Smooth muscle cell (in vitro differentiated cells): ENCODE results near the gene PDPN. TPM values are rescaled to one million over a fixed set of nuclear protein-coding genes. Genes with fewer than 3 reads are reported as not detected.
"Not testable (repeated sequence)": the region's sequence is repeated elsewhere in the genome, so short reads cannot be mapped to it uniquely, and the experiment has no call there.

ENCODE experiments used
- DNase-seq: peaks from one replicate; lab custom pipeline; 2025; ENCODE audit not compliant: unreplicated experiment; lab: John Stamatoyannopoulos, UW
- H2AFZ ChIP-seq: fragments of 200-600 bp; sonication (generic); 2 replicates; pipeline ENCODE4 v1.6.0; 2016; ENCODE audit warnings: antibody characterized with exemption, low read depth, mild to moderate bottlenecking
- H3F3A ChIP-seq: fragments of 200-600 bp; sonication (generic); 2 replicates; pipeline ENCODE4 v1.6.0; 2017; ENCODE audit warnings: antibody characterized with exemption, low read depth
- H3K27ac ChIP-seq: fragments of 200-600 bp; sonication (generic); 2 replicates; pipeline ENCODE4 v1.5.1; 2016; ENCODE audit warnings: low read depth, mild to moderate bottlenecking
- H3K27me3 ChIP-seq: fragments of 200-600 bp; sonication (generic); 2 replicates; pipeline ENCODE4 v1.6.1; 2016; ENCODE audit warnings: low read depth, mild to moderate bottlenecking
- H3K36me3 ChIP-seq: fragments of 200-600 bp; sonication (generic); 2 replicates; pipeline ENCODE4 v1.5.1; 2016; ENCODE audit warnings: low read depth
- H3K4me1 ChIP-seq: fragments of 200-600 bp; sonication (generic); 2 replicates; pipeline ENCODE4 v1.5.1; 2016; ENCODE audit warnings: low read depth
- H3K4me2 ChIP-seq: fragments of 200-600 bp; sonication (generic); 2 replicates; pipeline ENCODE4 v1.6.0; 2016; ENCODE audit warnings: mild to moderate bottlenecking
- H3K4me3 ChIP-seq: fragments of 200-600 bp; sonication (generic); 2 replicates; pipeline ENCODE4 v1.5.1; 2016; ENCODE audit warnings: mild to moderate bottlenecking
- H3K79me2 ChIP-seq: fragments of 200-600 bp; sonication (generic); 2 replicates; pipeline ENCODE4 v1.6.0; 2016; ENCODE audit warnings: low read depth, mild to moderate bottlenecking
- H3K9ac ChIP-seq: fragments of 200-600 bp; sonication (generic); 2 replicates; pipeline ENCODE4 v1.6.0; 2016; ENCODE audit warnings: low read depth
- H3K9me3 ChIP-seq: fragments of 200-600 bp; sonication (generic); replicated peaks from 2 replicates; pipeline ENCODE4 v1.5.1; 2016; ENCODE audit warnings: low read depth
- H4K20me1 ChIP-seq: fragments of 200-600 bp; sonication (generic); 2 replicates; pipeline ENCODE4 v1.6.0; 2016; ENCODE audit warnings: low read depth
- WGBS: methylation state at CpG from one replicate; pipeline ENCODE4 v1.1.7; 2016; ENCODE audit warnings: low lambda C conversion rate; 5-methylcytosine and 5-hydroxymethylcytosine counted together
- polyA plus RNA-seq: library from polyadenylated mRNA; unstranded; fragments of >200 nt; fragmentation: Nextera tagmentation; extraction: Ambion mirVana; gene quantifications from 2 replicates; pipeline ENCODE4 v1.2.1, GENCODE V29; 2016
- total RNA-seq: library from RNA; depleted of rRNA; stranded (reverse); fragments of >200 nt; gene quantifications from 2 replicates; pipeline ENCODE4 v1.2.3, GENCODE V29; 2014
- TF ChIP-seq, protein P1 (sequence below): fragments of 200-600 bp; sonication (generic); IDR thresholded peaks from 2 replicates; pipeline ENCODE4 v1.5.1; 2017; ENCODE audit warnings: borderline replicate concordance, mild to moderate bottlenecking, antibody characterized with exemption; ENCODE audit not compliant: insufficient read depth, poor library complexity, severe bottlenecking

Gene PDPN
- total and polyA plus RNA-seq, 2 experiments from 2014 or later, result 414 to 459 TPM

- DNase-seq, result no peak
- WGBS, result 44% methylated on average over 6 of the region's 6 CpGs
- TF ChIP-seq, protein P1, sequence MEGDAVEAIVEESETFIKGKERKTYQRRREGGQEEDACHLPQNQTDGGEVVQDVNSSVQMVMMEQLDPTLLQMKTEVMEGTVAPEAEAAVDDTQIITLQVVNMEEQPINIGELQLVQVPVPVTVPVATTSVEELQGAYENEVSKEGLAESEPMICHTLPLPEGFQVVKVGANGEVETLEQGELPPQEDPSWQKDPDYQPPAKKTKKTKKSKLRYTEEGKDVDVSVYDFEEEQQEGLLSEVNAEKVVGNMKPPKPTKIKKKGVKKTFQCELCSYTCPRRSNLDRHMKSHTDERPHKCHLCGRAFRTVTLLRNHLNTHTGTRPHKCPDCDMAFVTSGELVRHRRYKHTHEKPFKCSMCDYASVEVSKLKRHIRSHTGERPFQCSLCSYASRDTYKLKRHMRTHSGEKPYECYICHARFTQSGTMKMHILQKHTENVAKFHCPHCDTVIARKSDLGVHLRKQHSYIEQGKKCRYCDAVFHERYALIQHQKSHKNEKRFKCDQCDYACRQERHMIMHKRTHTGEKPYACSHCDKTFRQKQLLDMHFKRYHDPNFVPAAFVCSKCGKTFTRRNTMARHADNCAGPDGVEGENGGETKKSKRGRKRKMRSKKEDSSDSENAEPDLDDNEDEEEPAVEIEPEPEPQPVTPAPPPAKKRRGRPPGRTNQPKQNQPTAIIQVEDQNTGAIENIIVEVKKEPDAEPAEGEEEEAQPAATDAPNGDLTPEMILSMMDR, result no peak
- no peak overlapping the region for H3K27ac ChIP-seq
- H3K4me2 ChIP-seq, result peak overlapping the region; percentile 31
- peaks cover 9% of the 10 kb centered on the region for H3F3A ChIP-seq
- H3K4me1 ChIP-seq, result peaks cover 9% of the 10 kb centered on the region
- no peak overlapping the region for H3K4me3 ChIP-seq
- peak overlapping the region; percentile 89 for H2AFZ ChIP-seq
- no peaks in the 10 kb centered on the region for H3K36me3 ChIP-seq
- H3K9ac ChIP-seq, result no peak overlapping the region
- H3K27me3 ChIP-seq, result no peaks in the 10 kb centered on the region
- H4K20me1 ChIP-seq, result no peaks in the 10 kb centered on the region
- H3K9me3 ChIP-seq, result no peaks in the 10 kb centered on the region
- H3K79me2 ChIP-seq, result no peaks in the 10 kb centered on the region
Observed at GRCh38 chr1:13556224-13556764, 27.3 kb upstream of the PDPN start.

DNA sequence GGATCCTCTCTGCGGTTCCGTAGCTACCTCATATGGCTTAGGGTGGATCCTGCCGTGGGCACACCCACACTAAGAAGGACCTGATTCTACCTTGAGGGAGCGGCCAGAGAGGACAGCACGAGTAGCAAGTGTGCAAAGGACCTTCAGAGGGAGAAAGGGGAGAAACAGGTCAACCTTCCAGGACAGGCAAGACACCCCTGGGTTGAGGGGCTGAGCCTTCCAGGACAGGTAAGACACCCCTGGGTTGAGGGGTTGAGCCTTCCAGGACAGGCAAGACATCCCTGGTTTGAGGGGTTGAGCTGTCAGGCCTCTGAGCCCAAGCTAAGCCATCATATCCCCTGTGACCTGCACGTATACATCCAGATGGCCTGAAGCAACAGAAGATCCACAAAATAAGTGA is 23.1 kb upstream of the PDPN start:
- Histone ChIP-seq H3K9me3 (no peaks in the 10 kb centered on the region), H3K27ac (no peak overlapping the region), H2AFZ (no peak overlapping the region)

GRCh38 chr1:13562981-13563380 is 20.7 kb upstream of the PDPN start:
- H3F3A ChIP-seq, result not testable (repeated sequence)

More for the DNA sequence above, 23.1 kb upstream of the PDPN start:
- Histone ChIP-seq H3K9ac (no peak overlapping the region), H3K79me2 (no peaks in the 10 kb centered on the region), H3K4me2 (no peak overlapping the region), H3K36me3 (no peaks in the 10 kb centered on the region), H4K20me1 (no peaks in the 10 kb centered on the region), H3K4me1 (peaks cover 6% of the 10 kb centered on the region), H3F3A (no peaks in the 10 kb centered on the region), H3K4me3 (no peak overlapping the region), H3K27me3 (no peaks in the 10 kb centered on the region)
- DNase-seq, result no peak
- TF ChIP-seq, protein P1, result no peak
- 89% methylated on average over 6 of the region's 6 CpGs for WGBS

GRCh38 chr1:13564073-13564472 is 19.6 kb upstream of the PDPN start:
- DNase-seq, result no peak
- H3K79me2 ChIP-seq, result no peaks in the 10 kb centered on the region
- WGBS, result 88% methylated on average over 5 of the region's 5 CpGs

More at GRCh38 chr1:13562981-13563380, 20.7 kb upstream of the PDPN start:
- not testable (repeated sequence) for H3K36me3 ChIP-seq, H3K27me3 ChIP-seq, H3K4me1 ChIP-seq, H3K4me3 ChIP-seq, H3K4me2 ChIP-seq, H4K20me1 ChIP-seq, H3K27ac ChIP-seq, DNase-seq, H2AFZ ChIP-seq, H3K9ac ChIP-seq, H3K9me3 ChIP-seq, H3K79me2 ChIP-seq
- 95% methylated on average over 11 of the region's 11 CpGs for WGBS

GRCh38 chr1:13570435-13570834 is 13.2 kb upstream of the PDPN start:
- not testable (repeated sequence) for H3K79me2 ChIP-seq, H3K4me1 ChIP-seq, H3K4me2 ChIP-seq, H3K9ac ChIP-seq, H2AFZ ChIP-seq, DNase-seq, H3K9me3 ChIP-seq, H3K4me3 ChIP-seq, H4K20me1 ChIP-seq, H3F3A ChIP-seq, H3K27ac ChIP-seq, H3K36me3 ChIP-seq, H3K27me3 ChIP-seq
- 74% methylated on average over 7 of the region's 7 CpGs for WGBS

More at GRCh38 chr1:13564073-13564472, 19.6 kb upstream of the PDPN start:
- Histone ChIP-seq H3K4me3 (no peak overlapping the region), H3K36me3 (no peaks in the 10 kb centered on the region), H3K27ac (no peak overlapping the region), H2AFZ (no peak overlapping the region), H3K4me2 (no peak overlapping the region), H3F3A (no peaks in the 10 kb centered on the region), H4K20me1 (no peaks in the 10 kb centered on the region), H3K4me1 (no peaks in the 10 kb centered on the region), H3K9me3 (no peaks in the 10 kb centered on the region), H3K9ac (no peak overlapping the region), H3K27me3 (no peaks in the 10 kb centered on the region)
- TF ChIP-seq, protein P1, result no peak
